Stromal cell of bone marrow (primary cell): Measurements from ENCODE around the gene ZBTB17.

ENCODE experiments used
- DNase-seq: peaks from one replicate; pipeline ENCODE4 v3.0.0-alpha.2; 2012; ENCODE audit warnings: low read depth

Gene ZBTB17

DNA sequence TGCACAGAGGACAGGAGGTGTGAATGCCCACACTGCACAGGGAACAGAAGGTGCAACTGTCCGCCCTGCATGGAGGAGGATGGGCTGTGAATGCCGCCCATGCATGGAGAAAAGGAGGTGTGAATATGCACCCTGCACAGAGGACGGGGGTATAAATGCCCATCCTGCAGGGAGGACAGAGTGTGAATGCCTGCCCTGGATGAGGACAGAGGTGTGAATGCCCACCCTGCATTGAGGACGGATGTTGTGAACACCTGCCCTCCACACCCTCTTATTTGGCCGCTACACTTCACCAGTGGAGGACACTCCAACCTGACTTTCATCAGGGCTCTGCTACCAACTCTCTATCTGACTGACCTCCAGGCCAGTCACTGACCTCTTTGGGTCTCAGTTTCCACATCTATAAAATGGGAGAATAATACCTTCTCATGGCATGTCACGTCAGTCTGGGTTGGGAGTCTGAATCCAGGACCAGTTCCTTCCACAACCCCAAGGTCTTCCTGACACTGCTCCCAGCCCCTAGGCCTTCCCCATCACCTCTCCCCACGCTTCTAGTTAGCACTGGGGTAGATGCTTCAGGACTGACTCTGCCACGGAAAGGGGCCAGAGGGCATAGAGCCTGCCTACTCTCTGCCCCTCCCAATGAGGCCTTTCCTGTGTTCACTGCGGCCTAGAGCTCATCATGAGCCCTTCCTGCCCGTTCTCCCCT is 28.4 kb downstream of the ZBTB17 start:
- no peak for DNase-seq

DNA sequence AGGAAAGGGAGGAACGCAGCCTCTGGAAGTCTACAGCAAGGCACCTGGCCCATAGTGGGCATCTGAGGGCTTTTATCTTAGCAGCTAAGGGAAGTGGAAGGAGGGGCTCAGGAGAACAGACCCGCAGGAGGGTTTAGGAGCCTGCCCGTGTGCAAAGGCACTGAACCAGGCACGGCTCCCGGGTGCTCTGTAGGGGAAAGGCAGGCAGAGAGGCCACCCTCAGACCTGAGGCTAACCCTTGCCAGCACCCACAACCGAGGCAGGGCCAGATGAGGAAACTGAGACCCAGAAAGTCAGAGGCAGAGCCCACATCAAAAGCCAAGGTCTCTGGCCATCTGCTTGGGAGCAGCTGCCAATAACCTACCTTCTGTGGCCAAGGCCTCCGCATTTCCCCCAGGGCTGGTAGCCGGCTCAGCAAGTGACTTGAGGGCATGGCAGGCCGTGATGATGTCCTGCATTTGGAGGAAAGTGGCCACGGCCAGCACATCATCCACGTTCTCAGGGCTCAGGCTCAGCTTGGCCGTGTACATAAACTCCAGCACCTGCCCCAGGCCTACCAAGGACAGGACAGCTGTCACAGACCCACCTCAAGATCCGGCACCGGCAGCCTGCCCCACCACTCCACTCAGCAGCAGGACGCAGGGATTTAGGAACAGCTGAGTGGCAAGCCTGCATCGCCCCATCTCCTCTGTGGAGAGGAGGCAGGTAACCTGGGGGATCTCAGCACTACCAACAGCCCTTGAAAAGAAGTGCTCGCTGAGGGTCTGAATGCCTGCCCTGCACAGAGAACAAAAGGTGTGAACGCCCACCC is 29.1 kb downstream of the ZBTB17 start:
- DNase-seq, result no peak

DNA sequence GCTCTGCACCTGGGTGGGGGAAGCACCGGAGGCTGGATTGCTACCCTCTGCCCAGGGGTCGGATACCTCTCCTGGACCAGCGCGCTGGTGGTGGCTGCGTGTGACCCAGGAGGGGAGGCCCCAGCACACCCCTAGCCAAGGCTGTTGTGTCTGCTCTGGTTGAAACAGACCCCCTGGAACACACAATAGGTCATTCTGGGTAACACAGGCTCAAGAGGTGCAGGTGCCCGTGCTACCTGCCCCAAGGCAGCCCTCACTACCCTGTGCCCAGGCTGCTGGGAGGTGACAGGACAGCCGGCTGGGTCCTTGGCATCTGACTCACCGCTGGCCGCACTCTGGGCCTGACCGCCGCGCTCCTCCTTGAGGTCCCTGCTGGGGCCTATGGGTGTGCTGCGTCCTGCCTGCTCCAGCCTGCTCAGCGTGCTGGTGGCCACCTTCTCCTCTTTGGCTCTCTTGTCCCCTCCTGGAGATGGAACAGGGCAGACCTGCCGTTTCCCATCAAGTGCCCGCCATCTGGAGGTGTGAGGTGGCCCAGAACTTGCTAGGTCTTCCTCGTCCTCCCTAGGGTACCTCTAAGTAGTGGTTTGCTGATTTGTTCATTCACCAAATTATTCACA is 30.0 kb downstream of the ZBTB17 start:
- DNase-seq, result no peak

DNA sequence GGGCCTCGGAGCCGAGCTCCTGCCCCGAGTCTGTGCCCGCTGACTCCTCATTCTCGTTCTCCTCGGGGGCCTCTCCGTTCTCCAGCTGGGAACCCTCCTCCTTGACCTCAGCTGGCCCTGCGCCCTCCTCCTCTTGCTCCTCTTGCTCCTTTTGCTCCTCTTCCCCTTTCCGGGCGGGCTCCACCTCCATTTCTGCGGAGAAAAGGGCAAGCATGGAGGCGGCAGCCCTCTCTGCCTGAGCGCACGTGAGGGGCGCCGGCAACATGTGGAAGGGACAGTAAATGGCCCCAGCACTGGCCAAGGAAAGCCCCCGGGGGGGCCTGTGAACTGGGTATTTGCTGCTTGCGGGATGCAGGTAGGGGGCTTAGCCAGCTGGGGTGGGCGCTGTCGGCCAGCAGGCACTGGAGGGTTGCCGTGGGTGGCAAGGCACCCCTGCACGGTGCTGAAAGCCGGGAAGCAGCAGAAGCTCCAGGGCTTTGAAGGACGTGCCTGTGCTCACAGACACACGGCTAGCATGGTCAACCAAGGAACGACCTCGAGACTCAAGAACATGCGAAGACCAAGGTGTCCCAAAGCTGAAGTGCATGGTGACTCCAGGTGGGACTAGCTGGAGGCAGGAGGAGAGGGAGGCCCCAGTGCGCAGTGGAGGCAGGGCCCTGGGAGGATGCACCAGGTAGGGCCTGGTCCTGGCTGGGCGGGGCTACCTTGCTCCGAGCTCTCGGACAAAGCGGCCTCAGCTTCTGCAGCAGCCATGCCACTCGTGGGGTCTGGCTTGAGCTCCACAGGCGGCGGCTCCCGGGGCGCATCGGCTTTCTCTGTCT is 30.7 kb downstream of the ZBTB17 start:
- no peak for DNase-seq

DNA sequence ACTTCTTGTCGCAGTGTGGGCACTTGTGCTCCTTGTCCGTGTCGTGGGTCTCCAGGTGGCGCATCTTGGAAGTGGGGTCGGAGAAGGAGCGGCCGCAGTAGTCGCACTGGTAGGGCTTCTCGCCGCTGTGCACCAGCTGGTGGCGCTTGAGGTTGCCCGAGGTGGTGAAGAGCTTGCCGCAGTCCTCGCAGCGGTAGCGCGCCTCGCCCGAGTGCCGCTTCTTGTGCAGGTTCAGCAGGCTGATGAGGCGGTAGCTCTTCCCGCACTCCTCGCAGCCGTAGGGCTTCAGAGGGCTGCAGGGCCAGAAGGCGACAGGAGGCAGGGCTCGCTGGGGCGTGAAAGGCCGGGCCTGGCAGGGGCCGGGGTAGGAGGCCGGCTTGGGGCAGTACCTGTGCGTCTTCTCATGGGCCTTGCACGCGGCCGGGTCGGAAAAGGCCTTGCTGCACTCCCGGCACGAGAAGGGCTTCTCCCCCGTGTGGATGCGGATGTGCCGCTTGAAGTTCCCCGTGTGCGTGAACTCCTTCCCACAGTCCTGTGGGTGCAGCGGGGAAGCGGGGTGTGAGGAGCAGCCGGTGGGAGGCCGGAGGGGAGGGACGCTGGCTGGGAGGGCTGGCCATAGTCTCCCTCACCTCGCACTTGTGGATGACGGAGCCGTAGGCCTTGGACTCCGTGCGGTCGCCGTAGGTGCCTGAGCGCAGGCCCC is 31.4 kb downstream of the ZBTB17 start:
- DNase-seq, result no peak

DNA sequence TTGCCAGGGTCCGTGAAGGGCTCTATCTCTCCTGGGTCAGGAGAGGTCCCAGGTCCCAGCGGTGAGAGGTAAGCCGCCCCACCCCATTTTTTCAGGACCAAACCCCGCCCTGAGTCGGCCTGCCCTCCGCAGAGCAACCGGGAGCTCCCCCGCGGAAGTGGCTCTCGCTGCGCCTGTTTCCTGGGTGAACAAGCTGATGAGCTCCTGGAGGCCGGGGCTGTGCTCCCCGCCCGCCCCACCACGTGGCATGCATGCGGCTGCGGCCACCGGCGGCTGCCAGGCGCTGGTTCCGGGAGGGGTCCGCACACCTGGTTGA is 32.0 kb downstream of the ZBTB17 start:
- DNase-seq, result no peak

DNA sequence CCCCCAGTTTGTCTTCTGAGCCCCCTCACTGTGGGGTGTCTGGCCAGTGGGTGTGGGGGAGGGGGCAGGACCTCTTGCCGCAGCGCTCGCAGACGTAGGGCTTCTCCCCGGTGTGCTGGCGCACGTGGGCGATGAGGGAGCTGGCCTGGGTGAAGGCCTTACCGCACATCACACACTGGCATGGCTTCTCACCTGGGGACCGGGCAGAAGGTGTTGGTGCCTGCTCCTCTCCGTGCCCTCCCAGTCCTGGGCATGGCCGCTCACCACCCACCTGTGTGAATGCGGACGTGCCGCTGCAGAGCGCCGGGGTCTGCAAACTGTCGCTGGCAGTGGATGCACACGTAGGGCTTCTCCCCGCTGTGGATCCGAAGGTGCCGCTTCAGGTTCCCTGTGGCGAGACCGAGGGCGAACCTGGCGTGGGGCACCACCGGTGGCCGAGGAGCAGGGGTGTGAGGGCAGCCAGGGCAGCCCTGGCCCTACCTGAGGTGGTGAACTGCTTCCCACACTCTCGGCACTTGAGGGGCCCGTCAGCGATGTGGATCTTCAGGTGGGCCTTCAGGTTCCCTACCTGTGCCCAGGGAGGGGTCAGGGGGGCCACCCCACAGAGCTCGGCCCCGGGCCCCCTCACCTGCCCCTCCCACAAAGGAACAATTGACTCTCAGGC is 32.4 kb downstream of the ZBTB17 start:
- no peak for DNase-seq

DNA sequence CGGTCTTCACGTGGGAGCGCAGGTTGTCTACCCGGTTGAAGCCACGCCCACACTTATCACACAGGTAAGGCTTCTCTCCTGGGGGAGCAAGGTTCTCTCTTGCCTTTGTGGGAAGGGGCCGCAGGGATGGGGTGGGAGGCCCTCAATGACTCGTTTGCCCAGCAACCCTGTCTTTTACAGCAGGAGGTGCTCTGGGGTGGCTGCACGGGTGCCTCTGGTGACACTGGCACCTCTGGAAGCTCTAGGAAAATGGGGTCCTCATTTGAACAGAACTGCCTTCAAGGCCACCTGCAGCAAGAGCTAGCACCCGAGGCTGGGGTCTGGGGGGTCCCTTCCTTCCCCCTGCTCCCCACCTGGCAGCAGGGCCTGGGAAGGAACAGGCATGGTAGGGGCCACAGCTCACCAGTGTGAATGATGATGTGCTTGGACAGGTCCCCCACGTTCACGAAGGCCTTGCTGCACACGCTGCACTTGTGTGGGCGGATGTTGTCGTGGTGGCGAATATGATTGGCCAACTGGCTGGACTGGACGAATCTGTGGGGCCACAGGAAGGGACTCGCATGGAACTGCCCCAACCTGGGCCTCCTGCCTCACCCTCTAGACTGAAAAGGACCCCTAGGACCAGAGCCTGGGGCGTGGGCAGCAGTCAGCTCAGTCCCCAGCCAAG is 33.1 kb downstream of the ZBTB17 start:
- no peak for DNase-seq

DNA sequence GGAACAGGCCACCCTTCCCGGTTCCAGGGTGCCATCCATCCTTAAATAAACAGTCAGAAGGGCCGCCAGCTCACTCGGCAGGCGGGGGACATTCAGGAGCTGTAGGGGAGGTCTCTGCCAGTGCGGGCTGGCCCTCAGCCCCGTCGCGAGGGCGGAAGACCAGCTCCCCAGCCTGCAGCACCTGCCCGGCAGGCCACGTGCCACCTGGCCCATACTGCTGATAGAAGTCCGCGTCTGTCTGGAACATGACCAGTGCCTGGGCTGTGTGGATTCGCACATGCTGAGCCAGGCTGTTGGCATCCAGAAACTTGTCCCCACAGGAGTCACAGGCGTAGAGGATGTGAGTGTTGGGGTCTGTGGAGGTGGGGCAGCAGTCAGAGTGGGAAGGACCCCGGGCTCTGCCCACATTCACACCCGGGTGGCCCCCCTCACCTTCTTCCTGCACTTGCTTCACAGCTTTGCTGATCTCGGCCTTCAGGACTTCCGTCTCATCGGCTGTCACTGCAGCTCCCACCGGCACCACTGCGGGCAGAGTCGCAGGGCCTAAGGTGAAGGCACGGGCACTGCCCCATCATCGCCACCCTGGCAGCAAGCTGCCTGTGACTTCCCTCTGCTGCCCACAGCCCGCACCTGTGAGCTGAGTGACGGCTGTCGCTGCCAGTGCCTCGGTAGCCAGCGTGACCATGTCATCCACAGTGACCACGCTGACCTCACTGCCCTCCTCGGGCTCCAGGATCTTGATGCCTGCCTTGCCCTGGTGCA is 33.8 kb downstream of the ZBTB17 start:
- no peak for DNase-seq

DNA sequence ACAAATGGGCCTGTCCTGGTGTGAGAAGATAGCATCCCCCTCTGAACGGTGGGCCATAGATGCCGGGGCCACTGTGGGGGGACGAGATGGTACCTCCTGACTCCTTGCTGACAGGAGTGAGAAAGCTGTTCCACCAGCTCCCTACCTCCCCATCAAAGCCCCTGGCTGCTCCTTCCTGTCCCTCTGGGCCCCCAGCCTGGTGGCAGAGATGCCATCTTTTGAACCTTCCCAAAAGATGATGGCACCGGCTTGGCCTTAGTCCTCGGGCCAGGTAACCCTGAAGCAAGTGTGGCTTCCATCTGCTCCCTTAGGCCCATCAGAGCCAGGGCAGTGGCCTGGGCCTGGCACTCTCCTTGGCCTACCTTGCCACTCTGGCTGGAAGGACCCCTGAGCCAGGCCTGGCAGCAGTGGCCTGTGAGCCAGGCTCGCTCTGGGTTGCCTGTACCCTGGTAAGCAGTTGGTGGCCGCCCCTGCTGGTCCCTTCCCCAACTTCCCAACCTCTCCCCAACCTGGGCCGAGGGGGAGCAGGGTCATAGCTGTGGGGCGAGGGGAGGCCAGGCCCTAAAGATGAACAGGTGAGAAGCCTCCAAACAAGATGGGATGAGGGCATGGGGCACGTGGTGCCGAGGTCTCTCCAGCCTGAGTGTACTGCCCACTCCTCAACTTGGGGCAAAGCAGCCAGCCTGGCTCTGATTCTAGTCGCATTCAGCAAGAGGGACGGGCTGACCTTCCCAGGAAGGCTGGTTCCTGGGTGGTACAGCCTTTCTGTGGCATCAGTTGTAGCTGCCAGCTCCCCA is 34.7 kb downstream of the ZBTB17 start:
- no peak for DNase-seq

DNA sequence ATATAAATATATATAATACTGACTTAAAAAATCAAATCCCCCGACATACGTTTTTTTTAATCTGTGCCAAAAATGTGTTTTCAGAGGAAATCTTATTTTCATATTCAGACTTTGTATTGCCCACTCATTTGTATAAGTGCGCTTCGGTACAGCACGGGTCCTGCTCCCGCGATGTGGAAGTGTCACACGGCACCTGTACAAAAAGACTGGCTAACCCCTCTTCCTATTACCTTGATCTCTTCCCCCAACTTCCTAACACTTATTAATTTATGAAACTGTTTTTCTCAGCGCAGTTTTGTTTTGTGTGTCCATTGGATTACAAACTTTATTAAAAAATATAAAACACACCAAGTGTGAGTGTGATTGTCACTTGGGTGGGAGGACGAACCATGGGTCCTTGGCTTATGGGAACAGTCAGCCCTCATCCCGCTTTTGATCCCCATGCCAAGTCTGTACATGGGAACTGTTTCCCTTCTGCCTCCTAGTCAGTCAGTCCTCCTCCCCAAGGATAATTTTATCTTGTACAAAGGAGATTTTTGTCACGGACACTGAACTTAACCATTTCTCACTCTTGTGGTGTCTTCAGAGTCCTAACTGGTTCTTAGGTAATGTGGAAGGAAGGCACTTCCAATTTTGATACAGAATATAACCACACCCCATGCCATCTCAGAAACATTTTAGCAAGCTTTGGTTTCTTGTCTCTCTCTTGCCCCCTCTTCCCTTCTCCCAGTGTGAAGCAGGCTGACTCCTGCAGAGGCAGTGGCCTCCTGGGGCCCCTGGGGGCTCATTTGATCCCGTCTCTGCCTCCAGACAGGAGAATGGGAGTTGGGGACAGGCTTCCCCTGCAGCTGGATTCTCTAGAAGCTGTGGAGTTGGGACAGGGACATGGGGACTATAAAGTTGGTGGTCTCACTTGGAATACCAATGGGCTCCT is 35.5 kb downstream of the ZBTB17 start:
- no peak for DNase-seq

DNA sequence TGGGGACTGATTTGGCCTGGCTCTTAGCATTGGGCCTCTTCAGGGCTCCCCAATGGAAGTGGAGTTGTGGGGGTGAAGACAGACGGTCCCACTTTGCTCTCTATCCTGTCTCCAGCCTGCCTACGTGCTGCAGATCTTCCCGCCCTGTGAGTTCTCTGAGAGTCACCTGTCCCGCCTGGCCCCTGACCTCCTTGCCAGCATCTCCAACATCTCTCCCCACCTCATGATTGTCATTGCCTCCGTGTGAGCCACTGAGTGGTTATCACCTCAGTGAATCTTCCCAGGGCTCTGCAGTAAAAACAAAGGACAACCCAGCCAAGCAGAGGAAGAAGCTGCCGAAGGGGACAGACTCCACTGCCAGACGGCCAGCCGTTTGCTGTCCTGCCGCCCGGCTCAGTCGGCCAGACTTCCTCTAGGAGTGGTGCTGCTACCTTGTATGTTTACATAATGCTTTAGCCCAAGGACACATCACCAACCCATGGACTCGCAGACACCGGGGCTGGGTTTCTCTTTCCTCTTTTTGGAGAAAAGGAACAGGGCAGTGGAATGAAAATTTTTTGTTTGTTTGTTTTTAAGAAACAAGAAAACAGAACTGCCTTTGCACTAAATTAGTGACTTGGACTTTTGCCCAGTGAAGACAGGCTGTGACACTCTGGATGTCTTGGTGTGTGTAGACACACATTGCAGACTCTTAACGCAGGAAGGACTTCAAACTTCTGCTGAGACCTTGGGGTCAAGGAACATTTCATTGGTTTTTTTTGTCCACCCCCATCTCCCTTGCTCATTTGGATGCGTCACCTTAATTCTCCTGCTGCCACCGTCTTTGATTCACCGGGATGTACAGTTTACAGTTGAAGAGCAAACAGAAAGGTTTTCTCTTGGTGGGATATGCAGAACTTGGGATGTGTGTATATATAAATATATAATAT is 36.5 kb downstream of the ZBTB17 start:
- DNase-seq, result no peak

DNA sequence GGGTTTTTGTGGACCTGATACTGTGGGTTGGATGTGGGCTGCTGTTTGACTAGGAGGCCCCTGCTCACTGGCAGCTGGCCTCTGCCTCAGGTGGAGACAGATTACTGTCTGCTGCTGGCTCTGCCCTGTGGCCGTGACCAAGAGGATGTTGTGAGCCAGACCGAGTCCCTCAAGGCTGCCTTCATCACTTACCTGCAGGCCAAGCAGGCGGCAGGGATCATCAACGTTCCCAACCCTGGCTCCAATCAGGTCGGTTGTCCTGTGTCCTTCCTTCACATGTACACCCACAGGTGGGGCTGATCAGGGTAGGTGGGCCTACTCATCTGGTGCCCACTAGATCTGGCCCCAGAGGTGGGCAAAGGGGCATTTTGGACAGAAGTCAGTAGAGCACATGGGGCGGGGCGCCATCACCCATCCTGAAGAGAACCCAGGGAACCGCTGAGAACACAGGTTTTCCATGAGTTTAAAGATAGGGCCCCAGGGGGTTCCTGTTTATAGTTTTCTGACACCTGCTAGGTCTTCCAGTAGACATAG is 37.2 kb downstream of the ZBTB17 start:
- no peak for DNase-seq

DNA sequence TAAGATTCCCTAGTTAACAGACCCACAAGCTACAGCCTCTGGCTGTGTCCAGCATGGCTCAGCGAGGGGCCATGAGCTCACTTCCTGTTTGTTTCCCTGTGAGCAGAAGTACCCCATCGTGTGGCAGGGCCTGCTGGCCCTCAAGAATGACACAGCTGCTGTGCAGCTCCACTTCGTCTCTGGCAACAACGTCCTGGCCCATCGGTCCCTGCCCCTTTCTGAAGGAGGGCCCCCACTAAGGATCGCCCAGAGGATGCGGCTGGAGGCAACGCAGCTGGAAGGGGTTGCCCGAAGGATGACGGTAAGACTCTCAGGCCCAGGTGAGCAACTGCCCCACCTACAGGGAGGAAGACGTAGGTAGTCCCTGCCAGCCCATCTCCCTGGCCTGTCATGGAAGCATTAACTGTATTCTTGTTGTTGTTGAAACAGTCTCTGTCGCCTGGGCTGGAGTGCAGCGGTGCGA is 38.2 kb downstream of the ZBTB17 start:
- DNase-seq, result no peak

DNA sequence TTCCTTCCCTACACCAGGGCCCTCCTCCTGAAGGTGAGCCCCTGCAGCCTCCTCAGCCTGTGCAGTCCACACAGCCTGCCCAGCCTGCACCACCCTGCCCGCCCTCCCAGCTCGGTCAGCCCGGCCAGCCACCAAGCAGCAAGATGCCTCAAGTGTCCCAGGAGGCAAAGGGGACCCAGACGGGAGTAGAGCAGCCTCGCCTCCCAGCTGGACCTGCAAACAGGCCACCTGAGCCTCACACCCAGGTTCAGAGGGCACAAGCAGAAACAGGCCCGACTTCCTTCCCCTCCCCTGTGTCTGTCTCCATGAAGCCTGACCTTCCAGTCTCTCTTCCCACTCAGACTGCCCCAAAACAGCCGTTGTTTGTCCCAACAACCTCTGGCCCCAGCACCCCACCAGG is 38.8 kb downstream of the ZBTB17 start:
- no peak for DNase-seq

DNA sequence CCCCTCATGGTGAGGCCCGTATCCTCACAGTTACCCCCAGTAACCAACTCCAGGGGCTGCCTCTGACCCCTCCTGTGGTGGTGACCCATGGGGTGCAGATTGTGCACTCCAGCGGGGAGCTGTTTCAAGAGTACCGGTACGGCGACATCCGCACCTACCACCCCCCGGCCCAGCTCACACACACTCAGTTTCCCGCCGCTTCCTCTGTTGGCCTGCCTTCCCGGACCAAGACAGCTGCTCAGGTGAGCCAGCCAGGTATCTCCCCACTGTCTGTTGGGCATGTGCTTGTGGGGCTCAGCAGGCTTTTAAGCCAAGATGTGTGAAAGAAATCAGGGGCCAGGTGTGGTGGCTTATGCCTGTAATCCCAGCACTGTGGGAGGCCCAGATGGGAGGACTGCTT is 39.9 kb downstream of the ZBTB17 start:
- no peak for DNase-seq
